CD8-positive, alpha-beta memory T cell (primary cell): Measurements from ENCODE around the gene PPP1R3E. TPM values are rescaled to one million over a fixed set of nuclear protein-coding genes. Genes with fewer than 3 reads are reported as not detected.

Experiments used
- CTCF ChIA-PET: fragments of 350-600 bp; sonication (Branson Sonifier 250); formaldehyde crosslinking; loops from one replicate; lab custom pipeline; 2021; ENCODE audit warnings: antibody characterized with exemption; lab: Charles Lee
- POLR2A ChIA-PET: fragments of 350-600 bp; sonication (Branson Sonifier 250); formaldehyde crosslinking; loops from one replicate; lab custom pipeline; 2021; ENCODE audit warnings: antibody characterized with exemption; lab: Charles Lee
- DNase-seq, 5 donors: peaks; one replicate each; pipeline versions ENCODE4 v3.0.0 to v3.0.0-alpha.2; 2020 to 2022; ENCODE audit warnings: mixed read lengths in 1 of 5
- H3K27ac ChIP-seq: one replicate; pipeline ENCODE4 v1.7.0; 2013; ENCODE audit warnings: low read depth, mild to moderate bottlenecking, low read length, moderate library complexity
- H3K27me3 ChIP-seq: 2 replicates; pipeline ENCODE4 v1.7.0; 2013; ENCODE audit warnings: low read length, mild to moderate bottlenecking; ENCODE audit not compliant: insufficient read depth, poor library complexity, severe bottlenecking
- H3K36me3 ChIP-seq: 2 replicates; pipeline ENCODE4 v1.7.0; 2013; ENCODE audit warnings: mild to moderate bottlenecking, low read length, moderate library complexity; ENCODE audit not compliant: insufficient read depth
- H3K4me1 ChIP-seq: 2 replicates; pipeline ENCODE4 v1.7.0; 2013; ENCODE audit warnings: mild to moderate bottlenecking, low read length, moderate library complexity; ENCODE audit not compliant: insufficient read depth
- H3K4me3 ChIP-seq: 2 replicates; pipeline ENCODE4 v1.7.0; 2013; ENCODE audit warnings: mild to moderate bottlenecking, low read length
- H3K9me3 ChIP-seq: 2 replicates; pipeline ENCODE4 v1.7.0; 2013; ENCODE audit warnings: mild to moderate bottlenecking, low read length
- H3K27ac Mint-ChIP-seq, 8 donors: one replicate each; pipeline ENCODE4 v1.8.0; 2020 to 2021; ENCODE audit warnings: mixed read lengths in 8 of 8, mild to moderate bottlenecking in 6 of 8, inconsistent platforms in 3 of 8, moderate library complexity in 3 of 8
- H3K27me3 Mint-ChIP-seq, 2 donors: one replicate each; pipeline ENCODE4 v1.8.0; 2020 to 2021; ENCODE audit warnings: mixed read lengths in 2 of 2, mild to moderate bottlenecking in 1 of 2, moderate library complexity in 1 of 2
- H3K36me3 Mint-ChIP-seq, 3 donors: one replicate each; pipeline ENCODE4 v1.8.0; 2020 to 2021; ENCODE audit warnings: mixed read lengths in 3 of 3, inconsistent platforms in 1 of 3, mild to moderate bottlenecking in 1 of 3
- H3K4me1 Mint-ChIP-seq, 3 donors: one replicate each; pipeline ENCODE4 v1.8.0; 2020 to 2021; ENCODE audit warnings: mixed read lengths in 3 of 3, inconsistent platforms in 1 of 3, mild to moderate bottlenecking in 1 of 3
- H3K4me3 Mint-ChIP-seq, 7 donors: one replicate each; pipeline ENCODE4 v1.8.0; 2020 to 2021; ENCODE audit warnings: mixed read lengths in 7 of 7, mild to moderate bottlenecking in 6 of 7, moderate library complexity in 4 of 7, inconsistent platforms in 2 of 7
- H3K9me3 Mint-ChIP-seq, 5 donors: one replicate each; pipeline ENCODE4 v1.8.0; 2020 to 2022; ENCODE audit warnings: mixed read lengths in 5 of 5, mild to moderate bottlenecking in 3 of 5, moderate library complexity in 2 of 5, inconsistent platforms in 1 of 5
- polyA plus RNA-seq: library from polyadenylated mRNA; unstranded; fragments of 300-500 nt; fragmentation: Illumina TruSeq; gene quantifications from one replicate; pipeline ENCODE4 v1.2.3, GENCODE V29; 2021
- total RNA-seq, 2 experiments: library from RNA; stranded (reverse); gene quantifications; one replicate each; pipeline ENCODE4 v1.2.3, GENCODE V29; 2021

PPP1R3E gene
- total and polyA plus RNA-seq, 3 experiments from 2014 or later = 2.0 to 18.2 (median 16.2) TPM

DNA sequence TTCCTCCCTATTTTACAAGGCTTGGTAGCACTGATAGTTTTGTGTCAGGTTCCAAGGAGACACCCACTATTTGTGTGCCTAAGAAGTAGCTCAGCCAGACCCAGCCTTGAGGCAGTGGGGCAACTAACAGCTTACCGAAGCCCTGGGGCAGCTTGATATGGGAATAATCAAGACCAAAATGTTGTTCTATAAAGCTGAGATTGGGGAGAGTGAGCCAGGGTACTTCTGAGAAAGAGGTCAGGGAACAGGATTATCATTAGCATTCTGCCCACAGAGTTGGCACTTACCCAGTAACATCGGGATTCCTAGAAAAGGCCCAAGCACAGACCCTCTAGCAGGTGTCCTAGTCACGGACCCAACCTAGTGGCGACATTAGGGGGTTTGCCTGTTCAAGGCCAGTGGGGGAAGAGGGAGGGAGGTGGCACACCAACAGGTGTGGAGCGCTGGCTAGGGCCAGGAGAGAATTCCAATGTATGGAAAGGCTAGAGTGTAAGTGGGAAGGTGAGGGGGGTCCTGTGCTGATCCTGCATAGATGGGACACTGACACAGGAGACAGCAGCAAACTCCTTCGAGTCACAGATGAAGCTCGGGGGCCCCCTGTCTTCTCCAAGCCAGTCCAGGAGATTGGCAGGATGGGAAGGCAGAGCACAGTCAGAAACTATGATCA is 4.9 kb downstream of the PPP1R3E start:
- peaks cover 24 to 39% (median 31%) of the 10 kb centered on the region in 3 donors for H3K4me1 Mint-ChIP-seq
- no peak for DNase-seq
- ChIA-PET CTCF (interaction anchor here (5.3 kb wide), 1 partner anchor 11 kb away, joined by 31 read pairs; the partner anchor contains the start of gene HOMEZ), POLR2A (interaction anchor here (1.9 kb wide), 1 partner anchor 23 kb away, joined by 7 read pairs; the partner anchor contains the start of gene PABPN1)
- H3K27me3 Mint-ChIP-seq = peaks cover 0 to 3% of the 10 kb centered on the region in 2 donors
- H3K27ac ChIP-seq = no peak overlapping the region
- no peak overlapping the region for H3K4me3 ChIP-seq
- H3K9me3 ChIP-seq = no peaks in the 10 kb centered on the region
- peaks cover 5% of the 10 kb centered on the region for H3K36me3 ChIP-seq
- H3K36me3 Mint-ChIP-seq = peaks cover 0 to 24% (median 0%) of the 10 kb centered on the region in 3 donors
- no peaks in the 10 kb centered on the region for H3K27me3 ChIP-seq
- H3K4me1 ChIP-seq = peaks cover 26% of the 10 kb centered on the region
- peak overlapping the region in 1 of 7 donors; percentile 75 for H3K4me3 Mint-ChIP-seq
- peak overlapping the region in 4 of 8 donors; percentile 17 to 95 (median 62) for H3K27ac Mint-ChIP-seq
- no peaks in the 10 kb centered on the region for H3K9me3 Mint-ChIP-seq

- Mint-ChIP-seq H3K36me3 (peaks cover 0 to 20% (median 0%) of the 10 kb centered on the region in 3 donors), H3K27me3 (peaks cover 0 to 2% of the 10 kb centered on the region in 2 donors), H3K4me1 (peaks cover 21 to 35% (median 27%) of the 10 kb centered on the region in 3 donors), H3K9me3 (no peaks in the 10 kb centered on the region), H3K27ac (peak overlapping the region in 1 of 8 donors; percentile 95), H3K4me3 (peak overlapping the region in 1 of 7 donors; percentile 31)
- CTCF ChIA-PET = interaction anchor here (1.0 to 5.3 kb wide), 4 partner anchors 10 to 176 kb away, joined by 3 to 31 read pairs (median 4); partner anchors contain the start of gene HOMEZ
- no peaks in the 10 kb centered on the region for H3K27me3 ChIP-seq
- no peak overlapping the region for H3K27ac ChIP-seq
- no peak overlapping the region for H3K4me3 ChIP-seq
- POLR2A ChIA-PET = interaction anchor here (0.8 to 1.9 kb wide), 2 partner anchors 11 to 24 kb away, joined by 3 to 7 read pairs; partner anchors contain the start of genes HOMEZ and PABPN1
- DNase-seq = no peak
- no peaks in the 10 kb centered on the region for H3K9me3 ChIP-seq
- peaks cover 5% of the 10 kb centered on the region for H3K36me3 ChIP-seq
- peaks cover 26% of the 10 kb centered on the region for H3K4me1 ChIP-seq
Observed at GRCh38 chr14:23297096-23297495, 5.6 kb downstream of the PPP1R3E start.

DNA sequence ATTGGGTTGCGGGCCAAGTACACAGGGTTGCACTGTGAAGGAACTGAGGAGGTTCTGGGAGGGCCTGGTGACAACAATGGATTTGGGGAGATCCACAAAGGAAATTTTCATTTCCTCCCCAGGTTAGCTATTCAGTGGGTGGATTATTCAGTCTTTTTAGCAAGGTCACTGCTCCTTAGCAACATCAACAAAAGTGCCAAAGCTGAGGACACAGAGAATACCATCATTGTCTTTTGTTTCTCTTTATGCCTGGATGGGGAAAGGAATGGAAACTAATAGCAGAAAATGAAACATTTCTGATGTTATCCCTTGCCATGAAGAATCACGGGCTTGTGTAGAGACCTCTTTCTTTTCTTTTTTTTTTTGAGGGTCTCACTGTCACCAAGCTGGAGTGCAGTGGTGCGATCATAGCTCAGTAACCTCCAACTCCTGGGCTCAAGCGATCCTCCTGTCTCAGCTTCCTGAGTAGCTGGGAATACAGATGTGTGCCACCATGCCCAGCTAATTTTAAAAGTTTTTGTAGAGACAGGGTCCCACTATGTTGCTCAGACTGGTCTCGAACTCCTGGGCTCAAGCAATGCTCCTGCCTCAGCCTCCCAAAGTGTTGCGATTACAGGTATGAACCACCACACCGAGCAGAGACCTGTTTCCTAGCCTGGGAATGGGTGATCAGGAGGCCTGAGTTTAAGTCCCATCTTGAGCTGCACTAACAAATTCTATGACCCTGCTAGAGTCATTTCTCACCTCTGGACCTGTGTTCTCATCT is 6.5 kb downstream of the PPP1R3E start:
- Mint-ChIP-seq H3K4me1 (peaks cover 21 to 34% (median 27%) of the 10 kb centered on the region in 3 donors), H3K27ac (peak overlapping the region in 5 of 8 donors; percentile 12 to 95 (median 61)), H3K9me3 (no peaks in the 10 kb centered on the region), H3K27me3 (peaks cover 0 to 2% of the 10 kb centered on the region in 2 donors), H3K4me3 (peak overlapping the region in 1 of 7 donors; percentile 62), H3K36me3 (peaks cover 0 to 20% (median 0%) of the 10 kb centered on the region in 3 donors)
- H3K27ac ChIP-seq = no peak overlapping the region
- no peak for DNase-seq
- no peaks in the 10 kb centered on the region for H3K27me3 ChIP-seq
- H3K9me3 ChIP-seq = no peaks in the 10 kb centered on the region
- ChIA-PET POLR2A (interaction anchor here (0.8 to 1.9 kb wide), 2 partner anchors 10 to 25 kb away, joined by 3 to 7 read pairs; partner anchors contain the start of genes HOMEZ and PABPN1), CTCF (interaction anchor here (0.9 to 5.3 kb wide), 8 partner anchors 9 to 175 kb away, joined by 3 to 31 read pairs (median 4); partner anchors contain the start of genes HOMEZ and PABPN1)
- H3K4me3 ChIP-seq = no peak overlapping the region
- peaks cover 26% of the 10 kb centered on the region for H3K4me1 ChIP-seq
- H3K36me3 ChIP-seq = peaks cover 5% of the 10 kb centered on the region

GRCh38 chr14:23294734-23295561 is 7.7 kb downstream of the PPP1R3E start:
- H3K27ac ChIP-seq = no peak overlapping the region
- H3K4me3 ChIP-seq = no peak overlapping the region
- Mint-ChIP-seq H3K4me3 (peak overlapping the region in 6 of 7 donors; percentile 1 to 77 (median 34)), H3K27ac (peak overlapping the region; percentile 25 to 95 (median 68)), H3K9me3 (no peaks in the 10 kb centered on the region), H3K27me3 (peaks cover 0 to 2% of the 10 kb centered on the region in 2 donors), H3K4me1 (peaks cover 10 to 22% (median 16%) of the 10 kb centered on the region in 3 donors), H3K36me3 (peaks cover 0 to 20% (median 0%) of the 10 kb centered on the region in 3 donors)
- H3K36me3 ChIP-seq = peaks cover 5% of the 10 kb centered on the region
- H3K4me1 ChIP-seq = peaks cover 16% of the 10 kb centered on the region
- no peaks in the 10 kb centered on the region for H3K9me3 ChIP-seq
- H3K27me3 ChIP-seq = no peaks in the 10 kb centered on the region
- ChIA-PET POLR2A (interaction anchor here (0.6 kb wide), 1 partner anchor 27 kb away, joined by 5 read pairs; no protein-coding TSS in a partner anchor), CTCF (interaction anchor here (0.7 to 5.3 kb wide), 14 partner anchors 8 to 265 kb away, joined by 3 to 31 read pairs (median 3); partner anchors contain the start of genes HOMEZ and PABPN1)
- DNase-seq = peak; percentile 36 to 68 (median 61)

- no peaks in the 10 kb centered on the region for H3K9me3 Mint-ChIP-seq
- ChIA-PET CTCF (interaction anchor here (1.3 to 4.1 kb wide), 6 partner anchors 9 to 166 kb away, joined by 3 to 31 read pairs (median 6); partner anchors contain the start of genes PABPN1 and PPP1R3E), POLR2A (interaction anchor here (1.0 to 2.5 kb wide), 4 partner anchors 14 to 166 kb away, joined by 3 to 33 read pairs (median 14); partner anchors contain the start of genes PABPN1 and PPP1R3E)
- no peak for DNase-seq
- H3K4me1 Mint-ChIP-seq = peaks cover 25 to 41% (median 36%) of the 10 kb centered on the region in 3 donors
- H3K4me3 ChIP-seq = peak overlapping the region; percentile 82
- H3K36me3 Mint-ChIP-seq = peaks cover 0 to 6% (median 0%) of the 10 kb centered on the region in 3 donors
- H3K27ac ChIP-seq = peak overlapping the region; percentile 82
- peak overlapping the region; percentile 94 to 100 (median 95) for H3K4me3 Mint-ChIP-seq
- no peaks in the 10 kb centered on the region for H3K27me3 ChIP-seq
- H3K36me3 ChIP-seq = no peaks in the 10 kb centered on the region
- H3K9me3 ChIP-seq = no peaks in the 10 kb centered on the region
- H3K4me1 ChIP-seq = peaks cover 13% of the 10 kb centered on the region
- H3K27me3 Mint-ChIP-seq = no peaks in the 10 kb centered on the region
- peak overlapping the region; percentile 79 to 99 (median 97) for H3K27ac Mint-ChIP-seq
Observed at GRCh38 chr14:23286902-23287479, 15.7 kb downstream of the PPP1R3E start.

- Histone ChIP-seq H3K36me3 (no peaks in the 10 kb centered on the region), H3K4me1 (peaks cover 13% of the 10 kb centered on the region), H3K27ac (peak within 1 kb of the TSS; percentile 82), H3K27me3 (no peaks in the 10 kb centered on the region), H3K9me3 (no peaks in the 10 kb centered on the region), H3K4me3 (peak within 1 kb of the TSS; percentile 82)
- POLR2A ChIA-PET = interaction anchor here (0.9 to 2.5 kb wide), 6 partner anchors 10 to 1760 kb away, joined by 3 to 33 read pairs (median 4); partner anchors contain the start of genes PABPN1, PPP1R3E and SALL2
- Mint-ChIP-seq H3K4me3 (peak within 1 kb of the TSS; percentile 94 to 100 (median 95)), H3K4me1 (peaks cover 25 to 44% (median 36%) of the 10 kb centered on the region in 3 donors), H3K27ac (peak within 1 kb of the TSS; percentile 79 to 99 (median 97)), H3K36me3 (peaks cover 0 to 8% (median 0%) of the 10 kb centered on the region in 3 donors), H3K27me3 (no peaks in the 10 kb centered on the region), H3K9me3 (no peaks in the 10 kb centered on the region)
- DNase-seq = peak; percentile 94 to 98 (median 98)
- CTCF ChIA-PET = interaction anchor here (1.0 to 4.1 kb wide), 7 partner anchors 9 to 165 kb away, joined by 3 to 31 read pairs (median 6); partner anchors contain the start of genes PABPN1 and PPP1R3E
Observed at GRCh38 chr14:23286020-23286901, 16.4 kb downstream of the PPP1R3E start, which contains the start of gene HOMEZ. Gene HOMEZ, minus strand, starts transcription at chr14:23286132. Its CDS starts 180 bp downstream, at chr14:23285952.
